ENCODE results near the gene COG5.

Gene COG5

GRCh38 chr7:107154826-107155225, 408.9 kb downstream of the COG5 start:
- TF ChIP-seq PPARA (CRISPR knock-in tag; IDR thresholded peaks at IDR 0.05; ENCODE audit: borderline replicate concordance) (no peak), ZC3H10 (CRISPR knock-in tag; IDR thresholded peaks at IDR 0.05) (no peak), GLIS3 (CRISPR knock-in tag; IDR thresholded peaks at IDR 0.05) (no peak), ZNF8 (CRISPR knock-in tag; IDR thresholded peaks at IDR 0.05) (no peak), TOX (CRISPR knock-in tag; IDR thresholded peaks at IDR 0.05; ENCODE audit: borderline replicate concordance) (no peak), POU6F1 (CRISPR knock-in tag; IDR thresholded peaks at IDR 0.05; ENCODE audit: borderline replicate concordance, low read depth) (no peak), ESRRG (CRISPR knock-in tag; IDR thresholded peaks at IDR 0.05) (no peak), ZNF565 (CRISPR knock-in tag; conservative IDR thresholded peaks at IDR 0.05; ENCODE audit: low read depth) (no peak), ZFP3 (CRISPR knock-in tag; IDR thresholded peaks at IDR 0.05) (no peak), PATZ1 (CRISPR knock-in tag; IDR thresholded peaks at IDR 0.05; ENCODE audit: borderline replicate concordance) (no peak), CSDC2 (CRISPR knock-in tag; IDR thresholded peaks at IDR 0.05) (no peak), TSHZ2 (CRISPR knock-in tag; IDR thresholded peaks at IDR 0.05) (no peak), ZFP30 (CRISPR knock-in tag; IDR thresholded peaks at IDR 0.05) (no peak), BACH2 (CRISPR knock-in tag; IDR thresholded peaks at IDR 0.05; ENCODE audit: borderline replicate concordance) (no peak), SNAI2 (CRISPR knock-in tag; IDR thresholded peaks at IDR 0.05) (no peak), ZNF70 (CRISPR knock-in tag; IDR thresholded peaks at IDR 0.05) (no peak), OSR1 (CRISPR knock-in tag; IDR thresholded peaks at IDR 0.05) (no peak), CREB5 (CRISPR knock-in tag; IDR thresholded peaks at IDR 0.05; ENCODE audit: low read depth) (no peak)
- no peak for ATAC-seq

- no peak for TF ChIP-seq PATZ1 (CRISPR knock-in tag; IDR thresholded peaks at IDR 0.05; ENCODE audit: borderline replicate concordance)
- no peak for TF ChIP-seq CSDC2 (CRISPR knock-in tag; IDR thresholded peaks at IDR 0.05)
- no peak for TF ChIP-seq ZFP30 (CRISPR knock-in tag; IDR thresholded peaks at IDR 0.05)
- no peak for TF ChIP-seq TCF4 (CRISPR knock-in tag; IDR thresholded peaks at IDR 0.05; ENCODE audit: borderline replicate concordance)
- TF ChIP-seq ISL1 (CRISPR knock-in tag; IDR thresholded peaks at IDR 0.05) = no peak
- no peak for TF ChIP-seq CREB5 (CRISPR knock-in tag; IDR thresholded peaks at IDR 0.05; ENCODE audit: low read depth)
- no peak for TF ChIP-seq ZNF8 (CRISPR knock-in tag; IDR thresholded peaks at IDR 0.05)
- TF ChIP-seq ZC3H10 (CRISPR knock-in tag; IDR thresholded peaks at IDR 0.05) = no peak
- ATAC-seq = no peak
These were observed 411.7 kb downstream of the COG5 start for GRCh38 chr7:107152011-107152410.
